ENCODE results near the gene RGS3. TPM values are rescaled to one million over a fixed set of nuclear protein-coding genes. Genes with fewer than 3 reads are reported as not detected.

The RGS3 gene
- total and polyA plus RNA-seq, 10 of the 15 experiments (the other 5 are each of a cell fraction or from before 2014, with no cell fraction given): 2.9 to 138 (median 28.8) TPM

GRCh38 chr9:113535756-113536155, 72.2 kb downstream of the RGS3 start (continued):
- TF ChIP-seq BCLAF1 (IDR thresholded peaks at IDR 0.05): no peak
- TF ChIP-seq FOS (IDR thresholded peaks at IDR 0.05; ENCODE audit: borderline replicate concordance, extremely low read depth, insufficient read length): no peak
- TF ChIP-seq CUX1 (IDR thresholded peaks at IDR 0.05; ENCODE audit: insufficient replicate concordance, low read depth, low read length): no peak
- TF ChIP-seq SUPT20H (IDR thresholded peaks at IDR 0.05; ENCODE audit: borderline replicate concordance, control insufficient read depth, low read depth, low read length): no peak
- TF ChIP-seq ATF2 (IDR thresholded peaks at IDR 0.05; ENCODE audit: low read length): no peak
- no peak for TF ChIP-seq ELK1 (IDR thresholded peaks at IDR 0.05; ENCODE audit: low read depth, low read length)
- TF ChIP-seq SP1 (IDR thresholded peaks at IDR 0.05; ENCODE audit: low read depth, low read length): no peak
- no peak for TF ChIP-seq NR2C2 (IDR thresholded peaks at IDR 0.05; ENCODE audit: borderline replicate concordance, control insufficient read depth, insufficient read length, low read depth)
- no peak for TF ChIP-seq PAX8 (IDR thresholded peaks at IDR 0.05)
- TF ChIP-seq ZNF24 (IDR thresholded peaks at IDR 0.05): no peak
- no peak for TF ChIP-seq MAX (IDR thresholded peaks at IDR 0.05; ENCODE audit: low read depth, low read length)

Measured in GM12878 (cell line).